ENCODE measurements around the gene KYNU.
"Not testable (repeated sequence)": the region's sequence is repeated elsewhere in the genome, so short reads cannot be mapped to it uniquely, and the experiment has no call there.

KYNU gene

GRCh38 chr2:143071185-143071876, 193.9 kb downstream of the KYNU start (continued):
- TF ChIP-seq, protein P1, sequence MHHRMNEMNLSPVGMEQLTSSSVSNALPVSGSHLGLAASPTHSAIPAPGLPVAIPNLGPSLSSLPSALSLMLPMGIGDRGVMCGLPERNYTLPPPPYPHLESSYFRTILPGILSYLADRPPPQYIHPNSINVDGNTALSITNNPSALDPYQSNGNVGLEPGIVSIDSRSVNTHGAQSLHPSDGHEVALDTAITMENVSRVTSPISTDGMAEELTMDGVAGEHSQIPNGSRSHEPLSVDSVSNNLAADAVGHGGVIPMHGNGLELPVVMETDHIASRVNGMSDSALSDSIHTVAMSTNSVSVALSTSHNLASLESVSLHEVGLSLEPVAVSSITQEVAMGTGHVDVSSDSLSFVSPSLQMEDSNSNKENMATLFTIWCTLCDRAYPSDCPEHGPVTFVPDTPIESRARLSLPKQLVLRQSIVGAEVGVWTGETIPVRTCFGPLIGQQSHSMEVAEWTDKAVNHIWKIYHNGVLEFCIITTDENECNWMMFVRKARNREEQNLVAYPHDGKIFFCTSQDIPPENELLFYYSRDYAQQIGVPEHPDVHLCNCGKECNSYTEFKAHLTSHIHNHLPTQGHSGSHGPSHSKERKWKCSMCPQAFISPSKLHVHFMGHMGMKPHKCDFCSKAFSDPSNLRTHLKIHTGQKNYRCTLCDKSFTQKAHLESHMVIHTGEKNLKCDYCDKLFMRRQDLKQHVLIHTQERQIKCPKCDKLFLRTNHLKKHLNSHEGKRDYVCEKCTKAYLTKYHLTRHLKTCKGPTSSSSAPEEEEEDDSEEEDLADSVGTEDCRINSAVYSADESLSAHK (tag by site-specific recombination; IDR thresholded peaks at IDR 0.05), result no peak
- TF ChIP-seq ZNF335 (tag by site-specific recombination; conservative IDR thresholded peaks at IDR 0.05), result no peak
- no peak for TF ChIP-seq ZNF133 (tag by site-specific recombination; IDR thresholded peaks at IDR 0.05)
- TF ChIP-seq, protein P2, sequence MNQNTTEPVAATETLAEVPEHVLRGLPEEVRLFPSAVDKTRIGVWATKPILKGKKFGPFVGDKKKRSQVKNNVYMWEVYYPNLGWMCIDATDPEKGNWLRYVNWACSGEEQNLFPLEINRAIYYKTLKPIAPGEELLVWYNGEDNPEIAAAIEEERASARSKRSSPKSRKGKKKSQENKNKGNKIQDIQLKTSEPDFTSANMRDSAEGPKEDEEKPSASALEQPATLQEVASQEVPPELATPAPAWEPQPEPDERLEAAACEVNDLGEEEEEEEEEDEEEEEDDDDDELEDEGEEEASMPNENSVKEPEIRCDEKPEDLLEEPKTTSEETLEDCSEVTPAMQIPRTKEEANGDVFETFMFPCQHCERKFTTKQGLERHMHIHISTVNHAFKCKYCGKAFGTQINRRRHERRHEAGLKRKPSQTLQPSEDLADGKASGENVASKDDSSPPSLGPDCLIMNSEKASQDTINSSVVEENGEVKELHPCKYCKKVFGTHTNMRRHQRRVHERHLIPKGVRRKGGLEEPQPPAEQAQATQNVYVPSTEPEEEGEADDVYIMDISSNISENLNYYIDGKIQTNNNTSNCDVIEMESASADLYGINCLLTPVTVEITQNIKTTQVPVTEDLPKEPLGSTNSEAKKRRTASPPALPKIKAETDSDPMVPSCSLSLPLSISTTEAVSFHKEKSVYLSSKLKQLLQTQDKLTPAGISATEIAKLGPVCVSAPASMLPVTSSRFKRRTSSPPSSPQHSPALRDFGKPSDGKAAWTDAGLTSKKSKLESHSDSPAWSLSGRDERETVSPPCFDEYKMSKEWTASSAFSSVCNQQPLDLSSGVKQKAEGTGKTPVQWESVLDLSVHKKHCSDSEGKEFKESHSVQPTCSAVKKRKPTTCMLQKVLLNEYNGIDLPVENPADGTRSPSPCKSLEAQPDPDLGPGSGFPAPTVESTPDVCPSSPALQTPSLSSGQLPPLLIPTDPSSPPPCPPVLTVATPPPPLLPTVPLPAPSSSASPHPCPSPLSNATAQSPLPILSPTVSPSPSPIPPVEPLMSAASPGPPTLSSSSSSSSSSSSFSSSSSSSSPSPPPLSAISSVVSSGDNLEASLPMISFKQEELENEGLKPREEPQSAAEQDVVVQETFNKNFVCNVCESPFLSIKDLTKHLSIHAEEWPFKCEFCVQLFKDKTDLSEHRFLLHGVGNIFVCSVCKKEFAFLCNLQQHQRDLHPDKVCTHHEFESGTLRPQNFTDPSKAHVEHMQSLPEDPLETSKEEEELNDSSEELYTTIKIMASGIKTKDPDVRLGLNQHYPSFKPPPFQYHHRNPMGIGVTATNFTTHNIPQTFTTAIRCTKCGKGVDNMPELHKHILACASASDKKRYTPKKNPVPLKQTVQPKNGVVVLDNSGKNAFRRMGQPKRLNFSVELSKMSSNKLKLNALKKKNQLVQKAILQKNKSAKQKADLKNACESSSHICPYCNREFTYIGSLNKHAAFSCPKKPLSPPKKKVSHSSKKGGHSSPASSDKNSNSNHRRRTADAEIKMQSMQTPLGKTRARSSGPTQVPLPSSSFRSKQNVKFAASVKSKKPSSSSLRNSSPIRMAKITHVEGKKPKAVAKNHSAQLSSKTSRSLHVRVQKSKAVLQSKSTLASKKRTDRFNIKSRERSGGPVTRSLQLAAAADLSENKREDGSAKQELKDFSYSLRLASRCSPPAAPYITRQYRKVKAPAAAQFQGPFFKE (tag by site-specific recombination; IDR thresholded peaks at IDR 0.05; ENCODE audit: borderline replicate concordance), result no peak

- POLR2A ChIA-PET; CTCF ChIA-PET; H3K4me3 ChIP-seq (ENCODE audit: low read depth, low read length); H3K9me3 ChIP-seq (ENCODE audit: control insufficient read depth, insufficient read depth, low read depth, low read length); H3K27ac ChIP-seq (ENCODE audit: extremely low read depth, low read depth, low read length); H3K4me1 ChIP-seq (ENCODE audit: control insufficient read depth, insufficient read depth, low read length); H3K36me3 ChIP-seq (ENCODE audit: control insufficient read depth in 2 of 2, insufficient read depth in 1 of 2, low read length in 2 of 2): not testable (repeated sequence)
Measured at GRCh38 chr2:143074913-143075312, 197.4 kb downstream of the KYNU start.

- no peak overlapping the region for H3K4me3 ChIP-seq (ENCODE audit: low read depth, low read length)
- ChIA-PET CTCF (interaction anchor here (0.6 kb wide), 1 partner anchor 56 kb away, joined by 3 read pairs; no protein-coding TSS in a partner anchor), POLR2A (no interaction called here)
- no peak overlapping the region for H3K27ac ChIP-seq (ENCODE audit: extremely low read depth, low read depth, low read length)
- no peaks in the 10 kb centered on the region for H3K4me1 ChIP-seq (ENCODE audit: control insufficient read depth, insufficient read depth, low read length)
- no peaks in the 10 kb centered on the region for H3K36me3 ChIP-seq (ENCODE audit: control insufficient read depth in 2 of 2, insufficient read depth in 1 of 2, low read length in 2 of 2)
- no peaks in the 10 kb centered on the region for H3K9me3 ChIP-seq (ENCODE audit: control insufficient read depth, insufficient read depth, low read depth, low read length)
- TF ChIP-seq TRIM28 (IDR thresholded peaks at IDR 0.05; ENCODE audit: borderline replicate concordance, low read length) (peak; percentile 40; the same call in 1 of the 2 replicates), GLIS2 (tag by site-specific recombination; IDR thresholded peaks at IDR 0.05) (no peak), ZNF585B (tag by site-specific recombination; IDR thresholded peaks at IDR 0.05) (peak; percentile 82), SCRT2 (tag by site-specific recombination; IDR thresholded peaks at IDR 0.05) (no peak), ZNF404 (tag by site-specific recombination; IDR thresholded peaks at IDR 0.05) (no peak), ZNF140 (tag by site-specific recombination; IDR thresholded peaks at IDR 0.05) (no peak), ZNF555 (tag by site-specific recombination; conservative IDR thresholded peaks at IDR 0.05) (no peak), ZNF48 (tag by site-specific recombination; IDR thresholded peaks at IDR 0.05) (no peak), ZNF629 (tag by site-specific recombination; IDR thresholded peaks at IDR 0.05) (no peak), ZNF624 (tag by site-specific recombination; IDR thresholded peaks at IDR 0.05) (no peak), ZNF621 (tag by site-specific recombination; IDR thresholded peaks at IDR 0.05) (no peak), SETDB1 (IDR thresholded peaks at IDR 0.05; ENCODE audit: insufficient read length, low read length) (peak; percentile 46), ZNF37A (tag by site-specific recombination; IDR thresholded peaks at IDR 0.05) (no peak), ZNF830 (tag by site-specific recombination; IDR thresholded peaks at IDR 0.05; ENCODE audit: low read depth) (no peak)
- TF ChIP-seq, protein P3, sequence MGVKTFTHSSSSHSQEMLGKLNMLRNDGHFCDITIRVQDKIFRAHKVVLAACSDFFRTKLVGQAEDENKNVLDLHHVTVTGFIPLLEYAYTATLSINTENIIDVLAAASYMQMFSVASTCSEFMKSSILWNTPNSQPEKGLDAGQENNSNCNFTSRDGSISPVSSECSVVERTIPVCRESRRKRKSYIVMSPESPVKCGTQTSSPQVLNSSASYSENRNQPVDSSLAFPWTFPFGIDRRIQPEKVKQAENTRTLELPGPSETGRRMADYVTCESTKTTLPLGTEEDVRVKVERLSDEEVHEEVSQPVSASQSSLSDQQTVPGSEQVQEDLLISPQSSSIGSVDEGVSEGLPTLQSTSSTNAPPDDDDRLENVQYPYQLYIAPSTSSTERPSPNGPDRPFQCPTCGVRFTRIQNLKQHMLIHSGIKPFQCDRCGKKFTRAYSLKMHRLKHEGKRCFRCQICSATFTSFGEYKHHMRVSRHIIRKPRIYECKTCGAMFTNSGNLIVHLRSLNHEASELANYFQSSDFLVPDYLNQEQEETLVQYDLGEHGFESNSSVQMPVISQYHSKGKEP (tag by site-specific recombination; IDR thresholded peaks at IDR 0.05), result no peak
- TF ChIP-seq, protein P1 (tag by site-specific recombination; IDR thresholded peaks at IDR 0.05), result no peak
Measured at GRCh38 chr2:143075711-143076110, 198.2 kb downstream of the KYNU start.

Data from HEK293 (cell line).